ENCODE results near the gene OR51B4. TPM values are rescaled to one million over a fixed set of nuclear protein-coding genes. Genes with fewer than 3 reads are reported as not detected.
"Not testable (repeated sequence)": the region's sequence is repeated elsewhere in the genome, so short reads cannot be mapped to it uniquely, and the experiment has no call there.

OR51B4 gene
- total RNA-seq, 1 donor from 2014 or later = 0.42 TPM

GRCh38 chr11:5294342-5294995 lies 7.3 kb downstream of the OR51B4 start:
- DNase-seq (ENCODE audit: low spot score) = not testable (repeated sequence)

- DNase-seq (ENCODE audit: low spot score) = no peak
These were observed 8.7 kb downstream of the OR51B4 start for GRCh38 chr11:5293028-5293427.

GRCh38 chr11:5291207-5291838 lies 10.4 kb downstream of the OR51B4 start:
- no peak for DNase-seq (ENCODE audit: low spot score)

- DNase-seq (ENCODE audit: low spot score) = no peak
These were observed 11.6 kb downstream of the OR51B4 start for GRCh38 chr11:5290106-5290505.

GRCh38 chr11:5289696-5290095 lies 12.1 kb downstream of the OR51B4 start:
- no peak for DNase-seq (ENCODE audit: low spot score)

GRCh38 chr11:5288906-5289550 lies 12.7 kb downstream of the OR51B4 start:
- no peak for DNase-seq (ENCODE audit: low spot score)

GRCh38 chr11:5288108-5288905 lies 13.4 kb downstream of the OR51B4 start:
- DNase-seq (ENCODE audit: low spot score) = no peak

- no peak for DNase-seq (ENCODE audit: low spot score)
These were observed 14.8 kb downstream of the OR51B4 start for GRCh38 chr11:5286901-5287300.

- DNase-seq (ENCODE audit: low spot score) = no peak
These were observed 15.4 kb downstream of the OR51B4 start for GRCh38 chr11:5286351-5286750.

GRCh38 chr11:5285703-5286340 lies 15.9 kb downstream of the OR51B4 start:
- no peak for DNase-seq (ENCODE audit: low spot score)

- DNase-seq (ENCODE audit: low spot score) = no peak
These were observed 17.1 kb downstream of the OR51B4 start for GRCh38 chr11:5284637-5285036.

- DNase-seq (ENCODE audit: low spot score) = no peak
These were observed 17.9 kb downstream of the OR51B4 start for GRCh38 chr11:5283882-5284281.

- no peak for DNase-seq (ENCODE audit: low spot score)
These were observed 18.7 kb downstream of the OR51B4 start for GRCh38 chr11:5283086-5283485.

- DNase-seq (ENCODE audit: low spot score) = no peak
These were observed 19.1 kb downstream of the OR51B4 start for GRCh38 chr11:5282628-5283027.

GRCh38 chr11:5281596-5281995 lies 20.1 kb downstream of the OR51B4 start:
- no peak for DNase-seq (ENCODE audit: low spot score)

GRCh38 chr11:5280582-5281102 lies 21.1 kb downstream of the OR51B4 start:
- DNase-seq (ENCODE audit: low spot score) = no peak

- DNase-seq (ENCODE audit: low spot score) = no peak
These were observed 22.2 kb downstream of the OR51B4 start for GRCh38 chr11:5279471-5280090.

GRCh38 chr11:5277807-5278382 lies 23.9 kb downstream of the OR51B4 start:
- DNase-seq (ENCODE audit: low spot score) = no peak

- no peak for DNase-seq (ENCODE audit: low spot score)
These were observed 25.0 kb downstream of the OR51B4 start for GRCh38 chr11:5276697-5277096.

- no peak for DNase-seq (ENCODE audit: low spot score)
These were observed 26.2 kb downstream of the OR51B4 start for GRCh38 chr11:5275369-5276110.
